HepG2 (cell line): ENCODE measurements around the gene LIPE. TPM values are rescaled to one million over a fixed set of nuclear protein-coding genes. Genes with fewer than 3 reads are reported as not detected.

Experiments used
- ESRRA ChIP-seq: sonication (generic); formaldehyde crosslinking; IDR thresholded peaks from 2 replicates; pipeline ENCODE4 v1.5.1; 2020; ENCODE audit warnings: mild to moderate bottlenecking, low read depth, missing genetic modification reagents
- FOSL2 ChIP-seq: sonication (generic); formaldehyde crosslinking; IDR thresholded peaks from 2 replicates; pipeline ENCODE4 v1.4.0; 2020; ENCODE audit warnings: missing genetic modification reagents
- HNRNPLL ChIP-seq: fragments of 200-400 bp; formaldehyde crosslinking; IDR thresholded peaks from 2 replicates; pipeline ENCODE4 v1.6.1; 2017; ENCODE audit warnings: mild to moderate bottlenecking, low read depth, low read length; ENCODE audit not compliant: poor library complexity, severe bottlenecking
- JUN ChIP-seq: sonication (generic); formaldehyde crosslinking; IDR thresholded peaks from 2 replicates; pipeline ENCODE4 v1.4.0; 2020; ENCODE audit warnings: mild to moderate bottlenecking, missing genetic modification reagents
- KAT8 ChIP-seq: IDR thresholded peaks from 2 replicates; pipeline ENCODE4 v1.6.1; 2016; ENCODE audit warnings: missing genetic modification reagents, missing compliant biosample characterization
- MAX ChIP-seq: IDR thresholded peaks from 2 replicates; pipeline ENCODE4 v1.6.1; 2012; ENCODE audit warnings: inconsistent platforms
- MZF1 ChIP-seq: sonication (generic); formaldehyde crosslinking; IDR thresholded peaks from 2 replicates; pipeline ENCODE4 v1.8.1; 2023; ENCODE audit warnings: mild to moderate bottlenecking, missing genetic modification reagents, borderline replicate concordance
- NONO ChIP-seq, 2 experiments: fragments of 450-650 bp in 1 of 2; sonication (generic) in 1 of 2; formaldehyde crosslinking in 1 of 2; IDR thresholded peaks in 1 of 2; conservative IDR thresholded peaks in 1 of 2; 2 replicates each; pipeline versions ENCODE4 v1.6.1 to v1.8.0; 2017 to 2022; ENCODE audit warnings: mild to moderate bottlenecking in 1 of 2, missing genetic modification reagents in 1 of 2, moderate library complexity in 1 of 2
- POGZ ChIP-seq: sonication (generic); formaldehyde crosslinking; IDR thresholded peaks from 2 replicates; pipeline ENCODE4 v1.4.0; 2020; ENCODE audit warnings: mild to moderate bottlenecking, missing genetic modification reagents
- RXRA ChIP-seq: sonication (generic); formaldehyde crosslinking; IDR thresholded peaks from 2 replicates; pipeline ENCODE4 v1.5.1; 2020; ENCODE audit warnings: missing genetic modification reagents
- SP5 ChIP-seq: IDR thresholded peaks from 2 replicates; pipeline ENCODE4 v1.6.1; 2016; ENCODE audit warnings: low read depth, borderline replicate concordance
- TBX2 ChIP-seq: sonication (generic); formaldehyde crosslinking; IDR thresholded peaks from 2 replicates; pipeline ENCODE4 v1.5.0; 2020; ENCODE audit warnings: missing genetic modification reagents, mild to moderate bottlenecking, borderline replicate concordance
- TOE1 ChIP-seq: sonication (generic); formaldehyde crosslinking; IDR thresholded peaks from 2 replicates; pipeline ENCODE4 v1.4.0; 2020; ENCODE audit warnings: mild to moderate bottlenecking, missing genetic modification reagents
- TSC22D2 ChIP-seq: sonication (generic); formaldehyde crosslinking; IDR thresholded peaks from 2 replicates; pipeline ENCODE4 v1.5.1; 2020; ENCODE audit warnings: missing genetic modification reagents, mild to moderate bottlenecking, borderline replicate concordance
- ZMYM4 ChIP-seq: sonication (generic); formaldehyde crosslinking; IDR thresholded peaks from 2 replicates; pipeline ENCODE4 v1.8.1; 2023; ENCODE audit warnings: mild to moderate bottlenecking, missing genetic modification reagents
- ZNF253 ChIP-seq: sonication (generic); formaldehyde crosslinking; IDR thresholded peaks from 2 replicates; pipeline ENCODE4 v1.8.0; 2022; ENCODE audit warnings: mild to moderate bottlenecking, missing genetic modification reagents, borderline replicate concordance
- ZNF280D ChIP-seq: sonication (generic); formaldehyde crosslinking; IDR thresholded peaks from 2 replicates; pipeline ENCODE4 v1.5.1; 2020; ENCODE audit warnings: mild to moderate bottlenecking, missing genetic modification reagents
- polyA plus RNA-seq, 8 experiments: library from polyadenylated mRNA; depleted of rRNA in 3 of 8; stranded (reverse) in 7 of 8; unstranded in 1 of 8; fragments of >200 nt; fragmentation: Illumina TruSeq in 4 of 8; extraction: Trizol in 4 of 8; gene quantifications; 2 replicates each; pipeline versions ENCODE4 v1.2.1 to v1.2.3, GENCODE V29; 2011 to 2016; ENCODE audit warnings: low read depth in 4 of 8, missing spikeins in 1 of 8, mixed read lengths in 1 of 8; ENCODE audit not compliant: insufficient read depth in 1 of 8
- total RNA-seq, 5 experiments: library from RNA; depleted of rRNA; stranded (reverse); fragments of >200 nt; fragmentation: Illumina TruSeq; extraction: Trizol; gene quantifications; 2 replicates each; pipeline ENCODE4 v1.2.3, GENCODE V29; 2016; ENCODE audit warnings: low read depth in 1 of 5
- TF ChIP-seq, protein P1 (sequence below): sonication (generic); formaldehyde crosslinking; IDR thresholded peaks from 2 replicates; pipeline ENCODE4 v1.5.0; 2020; ENCODE audit warnings: mild to moderate bottlenecking, missing genetic modification reagents, borderline replicate concordance
- TF ChIP-seq, protein P2 (sequence below): sonication (generic); formaldehyde crosslinking; IDR thresholded peaks from 2 replicates; pipeline ENCODE4 v1.4.0; 2020; ENCODE audit warnings: missing genetic modification reagents

The LIPE gene
- total and polyA plus RNA-seq, 2 of the 13 experiments (the other 11 are each of a cell fraction or from before 2014, with no cell fraction given): not detected

- TF ChIP-seq HNRNPLL (no peak), FOSL2 (CRISPR knock-in tag) (peak; percentile 77), ZNF280D (peak; percentile 75; the same call in 1 of the 2 replicates), TSC22D2 (CRISPR knock-in tag) (peak; percentile 78; the same call in 1 of the 2 replicates), NONO (IDR thresholded peaks at IDR 0.05) (no peak), NONO (CRISPR knock-in tag; conservative IDR thresholded peaks at IDR 0.05) (peak; percentile 65), ZMYM4 (CRISPR knock-in tag) (peak; percentile 78), TOE1 (CRISPR knock-in tag) (no peak), JUN (0 out of 2 replicates have a peak, but pooled peaks have one; percentile 40), MZF1 (CRISPR knock-in tag) (no peak), SP5 (peak; percentile 97), ZNF253 (CRISPR knock-in tag) (no peak), ESRRA (CRISPR knock-in tag) (peak; percentile 96), MAX (peak; percentile 56; the same call in 1 of the 2 replicates), KAT8 (CRISPR knock-in tag) (peak; percentile 76; the same call in 1 of the 2 replicates), POGZ (peak; percentile 76; the same call in 1 of the 2 replicates), TBX2 (CRISPR knock-in tag) (peak; percentile 85; the same call in 1 of the 2 replicates), RXRA (CRISPR knock-in tag) (peak; percentile 93; the same call in 1 of the 2 replicates)
- TF ChIP-seq, protein P1, sequence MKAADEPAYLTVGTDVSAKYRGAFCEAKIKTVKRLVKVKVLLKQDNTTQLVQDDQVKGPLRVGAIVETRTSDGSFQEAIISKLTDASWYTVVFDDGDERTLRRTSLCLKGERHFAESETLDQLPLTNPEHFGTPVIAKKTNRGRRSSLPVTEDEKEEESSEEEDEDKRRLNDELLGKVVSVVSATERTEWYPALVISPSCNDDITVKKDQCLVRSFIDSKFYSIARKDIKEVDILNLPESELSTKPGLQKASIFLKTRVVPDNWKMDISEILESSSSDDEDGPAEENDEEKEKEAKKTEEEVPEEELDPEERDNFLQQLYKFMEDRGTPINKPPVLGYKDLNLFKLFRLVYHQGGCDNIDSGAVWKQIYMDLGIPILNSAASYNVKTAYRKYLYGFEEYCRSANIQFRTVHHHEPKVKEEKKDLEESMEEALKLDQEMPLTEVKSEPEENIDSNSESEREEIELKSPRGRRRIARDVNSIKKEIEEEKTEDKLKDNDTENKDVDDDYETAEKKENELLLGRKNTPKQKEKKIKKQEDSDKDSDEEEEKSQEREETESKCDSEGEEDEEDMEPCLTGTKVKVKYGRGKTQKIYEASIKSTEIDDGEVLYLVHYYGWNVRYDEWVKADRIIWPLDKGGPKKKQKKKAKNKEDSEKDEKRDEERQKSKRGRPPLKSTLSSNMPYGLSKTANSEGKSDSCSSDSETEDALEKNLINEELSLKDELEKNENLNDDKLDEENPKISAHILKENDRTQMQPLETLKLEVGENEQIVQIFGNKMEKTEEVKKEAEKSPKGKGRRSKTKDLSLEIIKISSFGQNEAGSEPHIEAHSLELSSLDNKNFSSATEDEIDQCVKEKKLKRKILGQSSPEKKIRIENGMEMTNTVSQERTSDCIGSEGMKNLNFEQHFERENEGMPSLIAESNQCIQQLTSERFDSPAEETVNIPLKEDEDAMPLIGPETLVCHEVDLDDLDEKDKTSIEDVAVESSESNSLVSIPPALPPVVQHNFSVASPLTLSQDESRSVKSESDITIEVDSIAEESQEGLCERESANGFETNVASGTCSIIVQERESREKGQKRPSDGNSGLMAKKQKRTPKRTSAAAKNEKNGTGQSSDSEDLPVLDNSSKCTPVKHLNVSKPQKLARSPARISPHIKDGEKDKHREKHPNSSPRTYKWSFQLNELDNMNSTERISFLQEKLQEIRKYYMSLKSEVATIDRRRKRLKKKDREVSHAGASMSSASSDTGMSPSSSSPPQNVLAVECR: peak; percentile 67; the same call in 1 of the 2 replicates
- TF ChIP-seq, protein P2, sequence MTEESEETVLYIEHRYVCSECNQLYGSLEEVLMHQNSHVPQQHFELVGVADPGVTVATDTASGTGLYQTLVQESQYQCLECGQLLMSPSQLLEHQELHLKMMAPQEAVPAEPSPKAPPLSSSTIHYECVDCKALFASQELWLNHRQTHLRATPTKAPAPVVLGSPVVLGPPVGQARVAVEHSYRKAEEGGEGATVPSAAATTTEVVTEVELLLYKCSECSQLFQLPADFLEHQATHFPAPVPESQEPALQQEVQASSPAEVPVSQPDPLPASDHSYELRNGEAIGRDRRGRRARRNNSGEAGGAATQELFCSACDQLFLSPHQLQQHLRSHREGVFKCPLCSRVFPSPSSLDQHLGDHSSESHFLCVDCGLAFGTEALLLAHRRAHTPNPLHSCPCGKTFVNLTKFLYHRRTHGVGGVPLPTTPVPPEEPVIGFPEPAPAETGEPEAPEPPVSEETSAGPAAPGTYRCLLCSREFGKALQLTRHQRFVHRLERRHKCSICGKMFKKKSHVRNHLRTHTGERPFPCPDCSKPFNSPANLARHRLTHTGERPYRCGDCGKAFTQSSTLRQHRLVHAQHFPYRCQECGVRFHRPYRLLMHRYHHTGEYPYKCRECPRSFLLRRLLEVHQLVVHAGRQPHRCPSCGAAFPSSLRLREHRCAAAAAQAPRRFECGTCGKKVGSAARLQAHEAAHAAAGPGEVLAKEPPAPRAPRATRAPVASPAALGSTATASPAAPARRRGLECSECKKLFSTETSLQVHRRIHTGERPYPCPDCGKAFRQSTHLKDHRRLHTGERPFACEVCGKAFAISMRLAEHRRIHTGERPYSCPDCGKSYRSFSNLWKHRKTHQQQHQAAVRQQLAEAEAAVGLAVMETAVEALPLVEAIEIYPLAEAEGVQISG (CRISPR knock-in tag): peak; percentile 63; the same call in 1 of the 2 replicates
Measured at GRCh38 chr19:42450314-42450934, 23.2 kb upstream of the LIPE start (continued).
